GM10248 (cell line): ENCODE results near the gene AQR.
"Not testable (repeated sequence)": the region's sequence is repeated elsewhere in the genome, so short reads cannot be mapped to it uniquely, and the experiment has no call there.

Source experiments
- CTCF ChIA-PET: fragments of 300-600 bp; sonication (Branson Sonifier 250); formaldehyde crosslinking; extraction: SDS; loops from one replicate; lab custom pipeline; 2021; ENCODE audit warnings: antibody characterized with exemption; lab: Yijun Ruan, JAX
- POLR2A ChIA-PET: fragments of 350-650 bp; sonication (Branson Sonifier 250); formaldehyde crosslinking; extraction: SDS; loops from one replicate; lab custom pipeline; 2020; ENCODE audit warnings: antibody characterized with exemption; lab: Yijun Ruan, JAX
- DNase-seq: peaks from one replicate; pipeline ENCODE4 v3.0.0; 2012; ENCODE audit errors: extremely low spot score
- TF ChIP-seq, protein P1 (sequence below): IDR thresholded peaks from 2 replicates; pipeline ENCODE4 v1.5.1; 2012; ENCODE audit warnings: mild to moderate bottlenecking, low read depth; ENCODE audit errors: extremely low read depth, missing control alignments, control extremely low read depth

The AQR gene

DNA sequence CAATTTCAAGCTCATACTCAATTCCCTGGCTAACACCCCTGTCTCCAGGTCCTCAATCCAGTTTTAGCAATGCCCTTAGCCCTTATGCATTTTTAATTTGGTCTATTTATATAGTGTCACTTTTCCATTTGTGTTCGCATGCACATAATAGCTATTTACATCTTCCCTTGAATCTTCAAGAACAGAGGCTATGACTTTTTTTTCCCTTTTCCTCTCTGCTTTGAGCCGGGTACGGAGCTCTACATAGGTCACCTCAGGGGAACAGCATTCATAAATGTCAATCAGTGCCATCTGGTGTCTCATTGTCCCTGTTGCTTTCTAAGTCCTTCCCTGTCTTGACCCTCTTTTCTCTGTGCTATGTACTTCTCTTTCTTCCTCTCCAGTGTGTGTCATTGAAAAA lies 147.7 kb downstream of the AQR start:
- TF ChIP-seq, protein P1, sequence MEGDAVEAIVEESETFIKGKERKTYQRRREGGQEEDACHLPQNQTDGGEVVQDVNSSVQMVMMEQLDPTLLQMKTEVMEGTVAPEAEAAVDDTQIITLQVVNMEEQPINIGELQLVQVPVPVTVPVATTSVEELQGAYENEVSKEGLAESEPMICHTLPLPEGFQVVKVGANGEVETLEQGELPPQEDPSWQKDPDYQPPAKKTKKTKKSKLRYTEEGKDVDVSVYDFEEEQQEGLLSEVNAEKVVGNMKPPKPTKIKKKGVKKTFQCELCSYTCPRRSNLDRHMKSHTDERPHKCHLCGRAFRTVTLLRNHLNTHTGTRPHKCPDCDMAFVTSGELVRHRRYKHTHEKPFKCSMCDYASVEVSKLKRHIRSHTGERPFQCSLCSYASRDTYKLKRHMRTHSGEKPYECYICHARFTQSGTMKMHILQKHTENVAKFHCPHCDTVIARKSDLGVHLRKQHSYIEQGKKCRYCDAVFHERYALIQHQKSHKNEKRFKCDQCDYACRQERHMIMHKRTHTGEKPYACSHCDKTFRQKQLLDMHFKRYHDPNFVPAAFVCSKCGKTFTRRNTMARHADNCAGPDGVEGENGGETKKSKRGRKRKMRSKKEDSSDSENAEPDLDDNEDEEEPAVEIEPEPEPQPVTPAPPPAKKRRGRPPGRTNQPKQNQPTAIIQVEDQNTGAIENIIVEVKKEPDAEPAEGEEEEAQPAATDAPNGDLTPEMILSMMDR, result no peak
- CTCF ChIA-PET, result interaction anchor here (1.4 kb wide), 1 partner anchor 108 kb away, joined by 3 read pairs; no protein-coding TSS in a partner anchor
- POLR2A ChIA-PET, result no interaction called here

DNA sequence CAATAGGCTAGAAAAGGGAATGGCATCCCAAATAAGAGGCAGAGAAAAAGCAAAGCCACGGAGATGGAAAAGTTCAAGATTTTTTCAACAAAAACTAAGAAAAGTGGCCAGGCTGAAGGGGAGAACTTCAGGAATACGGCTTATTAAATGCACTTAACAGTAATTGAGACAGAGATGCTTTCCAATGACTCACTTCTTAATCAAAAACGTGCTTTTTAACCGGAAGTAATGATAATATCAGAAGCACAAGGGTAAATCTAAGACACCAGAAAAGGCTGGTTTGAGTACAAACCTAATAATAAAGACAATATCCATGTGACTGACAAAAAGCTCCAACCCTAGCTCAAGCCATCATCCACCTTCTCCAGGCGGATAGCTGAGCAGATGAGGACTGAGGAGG lies 149.4 kb downstream of the AQR start:
- no peak for DNase-seq
- TF ChIP-seq, protein P1, result no peak
- ChIA-PET CTCF (interaction anchor here (0.8 to 1.3 kb wide), 2 partner anchors 9 to 37 kb away, joined by 3 read pairs; no protein-coding TSS in a partner anchor), POLR2A (no interaction called here)

More for the DNA sequence above, 147.7 kb downstream of the AQR start:
- no peak for DNase-seq

DNA sequence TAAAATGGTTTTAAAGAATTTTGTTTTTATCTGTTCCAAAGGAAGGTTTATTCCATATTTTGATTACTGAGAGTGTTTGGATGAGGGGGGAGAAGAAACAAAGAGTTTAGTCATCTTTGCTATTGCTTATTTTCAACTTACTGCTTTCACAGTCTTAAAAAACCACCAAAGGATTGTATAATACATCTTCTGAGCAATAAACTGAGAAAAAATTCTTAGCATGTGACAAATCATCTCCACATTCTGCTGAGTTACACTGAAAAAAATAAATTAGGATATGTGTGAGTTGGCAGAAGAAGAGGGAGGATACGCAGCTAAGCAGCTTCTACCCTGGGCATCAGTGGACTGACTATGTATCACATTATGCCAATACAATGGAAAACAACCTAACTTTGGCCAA lies 151.0 kb downstream of the AQR start:
- ChIA-PET POLR2A (no interaction called here), CTCF (no interaction called here)
- TF ChIP-seq, protein P1, result no peak
- no peak for DNase-seq

DNA sequence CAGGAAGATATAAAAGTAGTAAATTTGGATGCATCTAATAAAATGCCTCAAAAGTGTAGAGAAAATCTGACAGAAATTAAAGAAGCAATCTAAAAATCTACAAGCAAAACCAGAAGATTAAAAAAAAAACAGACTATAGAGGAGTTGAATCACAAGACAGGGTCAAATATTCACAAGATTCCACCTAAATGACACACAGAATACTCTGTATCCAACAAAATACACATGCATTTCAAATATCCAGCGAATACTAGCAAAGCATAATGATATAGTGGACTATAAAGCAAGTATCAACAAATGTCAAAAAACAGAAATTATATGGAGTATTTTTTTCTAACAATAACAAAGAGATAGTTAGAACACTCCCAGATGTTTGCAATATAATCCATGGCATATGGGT lies 153.7 kb downstream of the AQR start:
- TF ChIP-seq, protein P1, result no peak
- POLR2A ChIA-PET, result no interaction called here
- DNase-seq, result no peak
- CTCF ChIA-PET, result interaction anchor here (1.1 to 1.3 kb wide), 2 partner anchors 33 to 193 kb away, joined by 3 read pairs; no protein-coding TSS in a partner anchor

DNA sequence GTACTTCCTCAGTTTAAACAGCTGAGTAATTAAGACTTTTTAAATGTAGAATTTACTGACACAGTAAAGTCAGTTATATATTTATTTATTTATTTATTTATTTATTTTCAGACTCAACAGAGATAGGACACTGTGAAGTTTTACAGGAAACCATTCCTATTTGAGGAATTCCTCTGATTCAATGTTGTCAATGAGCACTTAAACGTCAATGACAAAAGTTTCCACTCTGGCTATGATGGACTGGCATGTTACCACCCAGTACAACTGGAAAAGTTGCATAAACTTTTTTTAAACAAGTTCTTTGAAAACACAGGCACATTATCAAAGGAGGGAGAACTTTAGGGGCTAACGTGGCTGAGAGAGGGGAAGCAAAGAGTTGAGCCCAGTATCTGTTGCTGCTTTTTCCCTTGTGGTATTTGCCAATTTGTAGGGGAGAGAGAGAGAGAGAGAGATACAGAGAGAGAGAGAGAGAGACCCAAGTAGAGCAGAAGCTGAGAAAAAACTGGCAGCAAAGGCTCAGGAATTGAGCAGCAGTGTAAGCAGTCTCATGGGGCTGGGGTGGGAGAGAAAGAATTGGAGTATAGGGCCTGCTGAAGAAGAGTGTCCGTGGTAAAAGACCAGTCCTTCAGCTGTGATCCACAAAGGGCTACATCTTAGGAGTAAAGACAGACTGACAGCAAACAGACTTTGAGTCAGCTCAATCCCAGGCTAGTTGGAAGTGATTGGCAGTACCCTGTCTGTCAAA lies 155.9 kb downstream of the AQR start:
- CTCF ChIA-PET, result no interaction called here
- TF ChIP-seq, protein P1, result no peak
- POLR2A ChIA-PET, result no interaction called here
- DNase-seq, result no peak

DNA sequence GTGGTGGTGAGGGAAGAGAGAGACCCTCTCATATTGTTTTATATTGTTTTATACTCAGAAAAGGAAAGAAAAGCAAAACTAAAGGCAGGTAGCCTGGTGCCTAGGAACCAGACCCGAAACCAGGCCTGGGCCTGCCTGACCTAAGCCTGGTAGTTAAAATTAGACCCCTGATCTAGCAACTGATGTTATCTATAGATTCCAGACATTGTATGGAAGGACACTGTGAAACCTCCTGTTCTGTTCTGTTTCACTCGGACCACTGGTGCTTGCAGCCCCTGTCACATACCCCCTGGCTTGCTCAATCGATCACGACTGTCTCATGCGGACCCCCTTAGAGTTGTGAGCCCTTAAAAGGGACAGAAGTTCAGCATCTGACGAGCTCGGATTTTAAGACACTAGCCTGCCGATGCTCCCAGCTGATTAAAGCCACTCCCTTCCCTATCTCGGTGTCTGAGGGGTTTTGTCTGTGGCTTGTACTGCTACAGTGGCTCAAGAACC lies 156.6 kb downstream of the AQR start:
- DNase-seq, POLR2A ChIA-PET: not testable (repeated sequence)
- CTCF ChIA-PET, result interaction anchor here (0.9 kb wide), 1 partner anchor 10 kb away, joined by 3 read pairs; no protein-coding TSS in a partner anchor

DNA sequence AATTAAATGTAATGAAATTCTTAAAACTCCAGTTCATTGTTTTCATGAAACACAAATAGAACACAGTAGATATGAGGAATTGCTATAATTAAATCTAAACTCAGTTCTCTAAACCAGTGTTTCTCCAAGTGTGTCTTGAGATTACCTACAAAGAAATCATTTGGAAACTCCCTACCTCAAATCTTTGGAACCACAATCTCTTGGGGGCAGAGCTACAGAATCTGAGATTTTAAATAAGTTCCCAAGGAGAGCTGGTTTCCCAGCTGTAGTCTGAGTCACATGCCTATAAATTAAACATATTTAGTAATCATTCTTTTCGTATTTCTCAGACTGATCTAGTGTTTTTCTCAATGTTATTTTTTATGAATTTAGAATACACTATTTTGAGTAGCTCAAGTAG lies 157.2 kb downstream of the AQR start:
- POLR2A ChIA-PET, result no interaction called here

More for the DNA sequence above, 157.2 kb downstream of the AQR start:
- TF ChIP-seq, protein P1, result no peak
- no peak for DNase-seq
- CTCF ChIA-PET, result interaction anchor here (0.9 kb wide), 1 partner anchor 10 kb away, joined by 3 read pairs; no protein-coding TSS in a partner anchor
